ENCODE results near the gene GATC.

DNA sequence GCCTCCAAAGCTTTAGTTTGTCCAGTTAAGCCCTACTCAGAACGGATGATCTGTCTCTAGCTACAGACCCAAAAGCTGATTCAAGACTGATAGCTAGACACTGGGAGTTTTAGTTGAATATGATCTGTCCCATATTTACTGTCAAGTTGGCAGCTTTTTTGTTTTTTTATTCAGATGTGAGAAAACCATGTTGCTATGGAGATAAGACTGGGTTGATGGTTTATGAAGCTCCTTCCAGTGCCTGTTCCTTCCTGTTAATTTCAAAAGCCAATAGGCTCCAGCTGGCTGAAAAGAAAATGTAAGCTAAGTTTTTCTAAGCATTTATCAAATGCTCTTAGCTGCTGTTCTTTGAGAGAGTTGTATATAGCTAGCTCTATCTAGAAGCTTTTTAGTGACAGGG is 54.3 kb downstream of the GATC start:
- TF ChIP-seq, protein P1, sequence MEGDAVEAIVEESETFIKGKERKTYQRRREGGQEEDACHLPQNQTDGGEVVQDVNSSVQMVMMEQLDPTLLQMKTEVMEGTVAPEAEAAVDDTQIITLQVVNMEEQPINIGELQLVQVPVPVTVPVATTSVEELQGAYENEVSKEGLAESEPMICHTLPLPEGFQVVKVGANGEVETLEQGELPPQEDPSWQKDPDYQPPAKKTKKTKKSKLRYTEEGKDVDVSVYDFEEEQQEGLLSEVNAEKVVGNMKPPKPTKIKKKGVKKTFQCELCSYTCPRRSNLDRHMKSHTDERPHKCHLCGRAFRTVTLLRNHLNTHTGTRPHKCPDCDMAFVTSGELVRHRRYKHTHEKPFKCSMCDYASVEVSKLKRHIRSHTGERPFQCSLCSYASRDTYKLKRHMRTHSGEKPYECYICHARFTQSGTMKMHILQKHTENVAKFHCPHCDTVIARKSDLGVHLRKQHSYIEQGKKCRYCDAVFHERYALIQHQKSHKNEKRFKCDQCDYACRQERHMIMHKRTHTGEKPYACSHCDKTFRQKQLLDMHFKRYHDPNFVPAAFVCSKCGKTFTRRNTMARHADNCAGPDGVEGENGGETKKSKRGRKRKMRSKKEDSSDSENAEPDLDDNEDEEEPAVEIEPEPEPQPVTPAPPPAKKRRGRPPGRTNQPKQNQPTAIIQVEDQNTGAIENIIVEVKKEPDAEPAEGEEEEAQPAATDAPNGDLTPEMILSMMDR (IDR thresholded peaks at IDR 0.05): no peak
- no peak for TF ChIP-seq POLR2A (IDR thresholded peaks at IDR 0.05)
